ENCODE measurements around the gene PAH. TPM values are rescaled to one million over a fixed set of nuclear protein-coding genes. Genes with fewer than 3 reads are reported as not detected.

Gene PAH
- total and polyA plus RNA-seq, 2 of the 8 experiments (the other 6 are each of a cell fraction or from before 2014, with no cell fraction given): 3.9 to 9.0 TPM

GRCh38 chr12:102965281-102966155 lies 48.5 kb upstream of the PAH start (continued):
- TF ChIP-seq, protein P1, sequence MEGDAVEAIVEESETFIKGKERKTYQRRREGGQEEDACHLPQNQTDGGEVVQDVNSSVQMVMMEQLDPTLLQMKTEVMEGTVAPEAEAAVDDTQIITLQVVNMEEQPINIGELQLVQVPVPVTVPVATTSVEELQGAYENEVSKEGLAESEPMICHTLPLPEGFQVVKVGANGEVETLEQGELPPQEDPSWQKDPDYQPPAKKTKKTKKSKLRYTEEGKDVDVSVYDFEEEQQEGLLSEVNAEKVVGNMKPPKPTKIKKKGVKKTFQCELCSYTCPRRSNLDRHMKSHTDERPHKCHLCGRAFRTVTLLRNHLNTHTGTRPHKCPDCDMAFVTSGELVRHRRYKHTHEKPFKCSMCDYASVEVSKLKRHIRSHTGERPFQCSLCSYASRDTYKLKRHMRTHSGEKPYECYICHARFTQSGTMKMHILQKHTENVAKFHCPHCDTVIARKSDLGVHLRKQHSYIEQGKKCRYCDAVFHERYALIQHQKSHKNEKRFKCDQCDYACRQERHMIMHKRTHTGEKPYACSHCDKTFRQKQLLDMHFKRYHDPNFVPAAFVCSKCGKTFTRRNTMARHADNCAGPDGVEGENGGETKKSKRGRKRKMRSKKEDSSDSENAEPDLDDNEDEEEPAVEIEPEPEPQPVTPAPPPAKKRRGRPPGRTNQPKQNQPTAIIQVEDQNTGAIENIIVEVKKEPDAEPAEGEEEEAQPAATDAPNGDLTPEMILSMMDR (IDR thresholded peaks at IDR 0.05; ENCODE audit: control extremely low read depth in 1 of 3, insufficient read depth in 1 of 3, low read depth in 1 of 3, low read length in 3 of 3): no peak
- TF ChIP-seq CBX8 (IDR thresholded peaks at IDR 0.05; ENCODE audit: borderline replicate concordance, low read depth, low read length): no peak
- no peak for TF ChIP-seq RBBP5 (IDR thresholded peaks at IDR 0.05; ENCODE audit: borderline replicate concordance, low read depth, low read length)

Data from H1 (cell line).